PC-9 (cell line): ENCODE measurements around the gene VWA3B. TPM values are rescaled to one million over a fixed set of nuclear protein-coding genes. Genes with fewer than 3 reads are reported as not detected.

ENCODE experiments used
- BruUV-seq: library from RNA; stranded (reverse); fragments of 400-500 nt; replicated peaks from 2 replicates; lab custom pipeline; 2021; lab: Mats Ljungman, UMichigan
- CTCF ChIA-PET: fragments of 300-600 bp; sonication (Branson Sonifier 250); formaldehyde crosslinking; loops from one replicate; lab custom pipeline; 2022; ENCODE audit warnings: antibody characterized with exemption; lab: Charles Lee
- POLR2A ChIA-PET: fragments of 300-600 bp; sonication (Branson Sonifier 250); formaldehyde crosslinking; loops from one replicate; lab custom pipeline; 2022; ENCODE audit warnings: antibody characterized with exemption; ENCODE audit not compliant: unreplicated experiment; lab: Charles Lee
- DNase-seq, 2 experiments: peaks; one replicate each; pipeline versions ENCODE4 v3.0.0 to v3.0.0-alpha.2; 2015 to 2022; ENCODE audit warnings: mixed read lengths in 1 of 2
- H2AFZ ChIP-seq: fragments of 200-600 bp; sonication (generic); 2 replicates; pipeline ENCODE4 v1.8.1; 2017; ENCODE audit warnings: antibody characterized with exemption
- H3F3A ChIP-seq: fragments of 200-600 bp; sonication (generic); 2 replicates; pipeline ENCODE4 v1.8.1; 2017; ENCODE audit warnings: antibody characterized with exemption, mild to moderate bottlenecking, low read depth; ENCODE audit not compliant: insufficient read depth
- H3K27ac ChIP-seq: fragments of 200-600 bp; sonication (generic); 2 replicates; pipeline ENCODE4 v1.6.1; 2016; ENCODE audit warnings: mixed run types
- H3K27me3 ChIP-seq: fragments of 200-600 bp; sonication (generic); 2 replicates; pipeline ENCODE4 v1.6.1; 2016; ENCODE audit warnings: low read depth, mixed run types; ENCODE audit not compliant: insufficient read depth
- H3K36me3 ChIP-seq: fragments of 200-600 bp; sonication (generic); 2 replicates; pipeline ENCODE4 v1.6.1; 2016; ENCODE audit warnings: low read depth, mixed run types
- H3K4me1 ChIP-seq: fragments of 200-600 bp; sonication (generic); replicated peaks from 2 replicates; pipeline ENCODE4 v1.6.1; 2016; ENCODE audit warnings: mixed run types; ENCODE audit not compliant: insufficient read depth
- H3K4me2 ChIP-seq: fragments of 200-600 bp; sonication (generic); 2 replicates; pipeline ENCODE4 v1.6.1; 2017; ENCODE audit warnings: mixed run types
- H3K4me3 ChIP-seq: fragments of 200-600 bp; sonication (generic); 2 replicates; pipeline ENCODE4 v1.6.1; 2016; ENCODE audit warnings: mixed run types
- H3K79me2 ChIP-seq: fragments of 200-600 bp; sonication (generic); 2 replicates; pipeline ENCODE4 v1.6.1; 2017; ENCODE audit warnings: low read depth, mixed run types
- H3K9me2 ChIP-seq: fragments of 200-600 bp; sonication (generic); 2 replicates; pipeline ENCODE4 v1.8.1; 2017; ENCODE audit warnings: mild to moderate bottlenecking; ENCODE audit not compliant: insufficient read depth
- H3K9me3 ChIP-seq: fragments of 200-600 bp; sonication (generic); 2 replicates; pipeline ENCODE4 v1.8.1; 2016; ENCODE audit warnings: low read depth; ENCODE audit not compliant: insufficient read depth
- H4K20me1 ChIP-seq: fragments of 200-600 bp; sonication (generic); 2 replicates; pipeline ENCODE4 v1.8.1; 2017; ENCODE audit not compliant: insufficient read depth
- CTCF ChIP-seq: fragments of 200-600 bp; sonication (generic); conservative IDR thresholded peaks from 2 replicates; pipeline ENCODE4 v1.6.1; 2017; ENCODE audit warnings: mixed run types, antibody characterized with exemption, mild to moderate bottlenecking, moderate library complexity
- EZH2 ChIP-seq: fragments of 200-600 bp; sonication (generic); IDR thresholded peaks from 2 replicates; pipeline ENCODE4 v1.8.0; 2017; ENCODE audit warnings: antibody characterized with exemption, low read depth
- intact Hi-C: fragments of 100-400 bp; cut with micrococcal nuclease; formaldehyde crosslinking; loops from one replicate; pipeline ENCODE4 v1.10.0; 2022; ENCODE audit not compliant: unreplicated experiment
- total RNA-seq: library from RNA; stranded (reverse); gene quantifications from 2 replicates; pipeline ENCODE4 v1.2.3, GENCODE V29; 2021

Gene VWA3B
- total RNA-seq, 1 experiment from 2014 or later: not detected

GRCh38 chr2:98118161-98118560 lies 31.2 kb downstream of the VWA3B start:
- Histone ChIP-seq H4K20me1 (no peaks in the 10 kb centered on the region), H3K36me3 (no peaks in the 10 kb centered on the region), H3K4me1 (0 out of 2 replicates have a peak, but pooled peaks cover 4% of the 10 kb centered on the region), H3K79me2 (no peaks in the 10 kb centered on the region), H3K9me3 (no peaks in the 10 kb centered on the region), H2AFZ (no peak overlapping the region), H3K27ac (no peak overlapping the region), H3K4me3 (no peak overlapping the region), H3K4me2 (no peak overlapping the region), H3K27me3 (peaks cover 10% of the 10 kb centered on the region; the same call in 1 of the 2 replicates), H3K9me2 (no peaks in the 10 kb centered on the region), H3F3A (no peaks in the 10 kb centered on the region)
- intact Hi-C loops: no loop called here
- no peak for TF ChIP-seq CTCF
- no peak for TF ChIP-seq EZH2
- DNase-seq: no peak
- BruUV-seq: no TSS peak
- CTCF ChIA-PET: interaction anchor here (0.7 kb wide), 1 partner anchor 566 kb away, joined by 9 read pairs; no protein-coding TSS in a partner anchor
- POLR2A ChIA-PET: no interaction called here

DNA sequence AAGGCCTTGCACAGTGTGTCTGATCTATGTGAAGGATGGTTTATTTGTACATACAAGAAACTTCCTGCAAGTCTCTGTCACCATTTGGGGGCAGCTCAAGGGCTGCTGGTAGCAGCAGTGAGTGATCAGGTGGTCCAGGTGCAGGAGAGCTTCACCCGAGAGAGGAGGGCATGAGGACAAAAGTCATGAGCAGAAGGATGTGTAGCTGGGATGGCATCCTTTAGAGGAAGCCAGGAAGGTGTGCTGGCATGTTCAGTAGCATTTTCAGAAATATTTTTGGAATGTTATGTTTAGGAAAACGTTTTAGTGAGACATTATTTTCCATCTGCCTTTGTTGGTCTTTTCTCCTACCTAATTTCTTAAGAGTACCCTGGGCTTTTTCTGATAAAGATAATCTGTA lies 31.9 kb downstream of the VWA3B start:
- Histone ChIP-seq H3F3A (no peaks in the 10 kb centered on the region), H2AFZ (no peak overlapping the region), H3K9me2 (no peaks in the 10 kb centered on the region), H3K9me3 (no peaks in the 10 kb centered on the region), H4K20me1 (no peaks in the 10 kb centered on the region), H3K79me2 (no peaks in the 10 kb centered on the region), H3K27me3 (peaks cover 17% of the 10 kb centered on the region), H3K36me3 (no peaks in the 10 kb centered on the region), H3K4me2 (no peak overlapping the region), H3K4me3 (no peak overlapping the region), H3K27ac (no peak overlapping the region), H3K4me1 (0 out of 2 replicates have a peak, but pooled peaks cover 4% of the 10 kb centered on the region)
- intact Hi-C loops: no loop called here
- ChIA-PET CTCF (no interaction called here), POLR2A (no interaction called here)
- no TSS peak for BruUV-seq
- DNase-seq: no peak
- no peak for TF ChIP-seq CTCF
- TF ChIP-seq EZH2: no peak

DNA sequence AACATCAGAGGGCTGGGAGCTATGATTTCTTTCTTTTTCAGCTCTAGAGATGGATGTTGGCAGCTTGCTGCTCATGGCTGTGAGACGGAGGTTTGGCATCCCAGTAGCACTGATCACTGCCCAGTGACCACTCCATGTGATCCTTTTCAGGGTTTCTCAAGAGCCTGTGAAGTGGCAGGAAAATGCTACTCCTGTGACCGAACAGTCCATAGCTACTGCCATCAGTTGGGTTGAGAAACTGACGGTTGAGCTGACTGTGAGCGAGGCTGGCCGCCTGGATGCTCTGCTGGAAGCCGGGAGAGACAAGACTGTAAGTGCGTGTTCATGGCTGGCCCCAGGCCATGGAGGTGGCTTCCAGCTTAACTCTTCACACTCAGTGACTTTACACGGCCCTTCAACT lies 34.2 kb downstream of the VWA3B start:
- TF ChIP-seq EZH2 (no peak), CTCF (no peak)
- Histone ChIP-seq H3K36me3 (no peaks in the 10 kb centered on the region), H3K4me1 (0 out of 2 replicates have a peak, but pooled peaks cover 4% of the 10 kb centered on the region), H3K9me3 (no peaks in the 10 kb centered on the region), H2AFZ (no peak overlapping the region), H3K4me3 (no peak overlapping the region), H3K4me2 (no peak overlapping the region), H3K9me2 (no peaks in the 10 kb centered on the region), H3F3A (no peaks in the 10 kb centered on the region), H3K27me3 (peaks cover 33% of the 10 kb centered on the region), H3K79me2 (no peaks in the 10 kb centered on the region), H3K27ac (no peak overlapping the region), H4K20me1 (no peaks in the 10 kb centered on the region)
- ChIA-PET CTCF (no interaction called here), POLR2A (no interaction called here)
- DNase-seq: no peak
- intact Hi-C loops: no loop called here
- BruUV-seq: no TSS peak
